ENCODE results near the gene FHAD1.
"Not testable (repeated sequence)": the region's sequence is repeated elsewhere in the genome, so short reads cannot be mapped to it uniquely, and the experiment has no call there.

Gene FHAD1

GRCh38 chr1:15428815-15429435 is 181.9 kb downstream of the FHAD1 start:
- H3K27ac ChIP-seq (ENCODE audit: low read length), result no peak overlapping the region
- no peaks in the 10 kb centered on the region for H3K9me3 ChIP-seq (ENCODE audit: control insufficient read depth, low read depth, low read length)
- H3K27me3 ChIP-seq (ENCODE audit: control insufficient read depth, insufficient read depth, low read length), result no peaks in the 10 kb centered on the region
- H3K36me3 ChIP-seq (ENCODE audit: control insufficient read depth, low read depth, low read length), result no peaks in the 10 kb centered on the region
- H3K9ac ChIP-seq (ENCODE audit: low read length), result no peak overlapping the region
- H3K4me3 ChIP-seq (ENCODE audit: low read length), result no peak overlapping the region
- H3K4me1 ChIP-seq (ENCODE audit: control insufficient read depth, low read depth, low read length), result no peaks in the 10 kb centered on the region

GRCh38 chr1:15429701-15430149 is 182.7 kb downstream of the FHAD1 start:
- Histone ChIP-seq H3K4me1 (ENCODE audit: control insufficient read depth, low read depth, low read length) (no peaks in the 10 kb centered on the region), H3K27ac (ENCODE audit: low read length) (no peak overlapping the region), H3K4me3 (ENCODE audit: low read length) (no peak overlapping the region), H3K27me3 (ENCODE audit: control insufficient read depth, insufficient read depth, low read length) (no peaks in the 10 kb centered on the region), H3K36me3 (ENCODE audit: control insufficient read depth, low read depth, low read length) (no peaks in the 10 kb centered on the region), H3K9me3 (ENCODE audit: control insufficient read depth, low read depth, low read length) (no peaks in the 10 kb centered on the region), H3K9ac (ENCODE audit: low read length) (no peak overlapping the region)

GRCh38 chr1:15430787-15431570 is 184.0 kb downstream of the FHAD1 start:
- no peaks in the 10 kb centered on the region for H3K4me1 ChIP-seq (ENCODE audit: control insufficient read depth, low read depth, low read length)

GRCh38 chr1:15431571-15431948 is 184.5 kb downstream of the FHAD1 start:
- no peak overlapping the region for H3K27ac ChIP-seq (ENCODE audit: low read length)
- H3K36me3 ChIP-seq (ENCODE audit: control insufficient read depth, low read depth, low read length), result no peaks in the 10 kb centered on the region
- H3K9me3 ChIP-seq (ENCODE audit: control insufficient read depth, low read depth, low read length), result no peaks in the 10 kb centered on the region
- H3K4me3 ChIP-seq (ENCODE audit: low read length), result no peak overlapping the region
- H3K4me1 ChIP-seq (ENCODE audit: control insufficient read depth, low read depth, low read length), result no peaks in the 10 kb centered on the region
- H3K9ac ChIP-seq (ENCODE audit: low read length), result no peak overlapping the region
- no peaks in the 10 kb centered on the region for H3K27me3 ChIP-seq (ENCODE audit: control insufficient read depth, insufficient read depth, low read length)

More at GRCh38 chr1:15430787-15431570, 184.0 kb downstream of the FHAD1 start:
- Histone ChIP-seq H3K27ac (ENCODE audit: low read length) (no peak overlapping the region), H3K9me3 (ENCODE audit: control insufficient read depth, low read depth, low read length) (no peaks in the 10 kb centered on the region), H3K9ac (ENCODE audit: low read length) (no peak overlapping the region), H3K4me3 (ENCODE audit: low read length) (no peak overlapping the region), H3K27me3 (ENCODE audit: control insufficient read depth, insufficient read depth, low read length) (no peaks in the 10 kb centered on the region), H3K36me3 (ENCODE audit: control insufficient read depth, low read depth, low read length) (no peaks in the 10 kb centered on the region)

GRCh38 chr1:15432324-15432723 is 185.3 kb downstream of the FHAD1 start:
- H3K27me3 ChIP-seq (ENCODE audit: control insufficient read depth, insufficient read depth, low read length), result no peaks in the 10 kb centered on the region
- no peaks in the 10 kb centered on the region for H3K36me3 ChIP-seq (ENCODE audit: control insufficient read depth, low read depth, low read length)
- no peak overlapping the region for H3K4me3 ChIP-seq (ENCODE audit: low read length)
- no peaks in the 10 kb centered on the region for H3K4me1 ChIP-seq (ENCODE audit: control insufficient read depth, low read depth, low read length)
- no peak overlapping the region for H3K27ac ChIP-seq (ENCODE audit: low read length)
- no peaks in the 10 kb centered on the region for H3K9me3 ChIP-seq (ENCODE audit: control insufficient read depth, low read depth, low read length)
- no peak overlapping the region for H3K9ac ChIP-seq (ENCODE audit: low read length)

GRCh38 chr1:15433471-15433870 is 186.4 kb downstream of the FHAD1 start:
- H3K9me3 ChIP-seq (ENCODE audit: control insufficient read depth, low read depth, low read length), result no peaks in the 10 kb centered on the region
- H3K27me3 ChIP-seq (ENCODE audit: control insufficient read depth, insufficient read depth, low read length), result no peaks in the 10 kb centered on the region
- H3K36me3 ChIP-seq (ENCODE audit: control insufficient read depth, low read depth, low read length), result no peaks in the 10 kb centered on the region
- no peak overlapping the region for H3K27ac ChIP-seq (ENCODE audit: low read length)
- H3K4me3 ChIP-seq (ENCODE audit: low read length), result no peak overlapping the region
- no peak overlapping the region for H3K9ac ChIP-seq (ENCODE audit: low read length)
- no peaks in the 10 kb centered on the region for H3K4me1 ChIP-seq (ENCODE audit: control insufficient read depth, low read depth, low read length)

- not testable (repeated sequence) for H3K36me3 ChIP-seq (ENCODE audit: control insufficient read depth, low read depth, low read length); H3K27ac ChIP-seq (ENCODE audit: low read length); H3K4me1 ChIP-seq (ENCODE audit: control insufficient read depth, low read depth, low read length)
These were observed 187.7 kb downstream of the FHAD1 start for GRCh38 chr1:15434739-15435138.

GRCh38 chr1:15435239-15436077 is 188.4 kb downstream of the FHAD1 start:
- no peak overlapping the region for H3K9ac ChIP-seq (ENCODE audit: low read length)
- H3K4me3 ChIP-seq (ENCODE audit: low read length), result no peak overlapping the region
- no peaks in the 10 kb centered on the region for H3K9me3 ChIP-seq (ENCODE audit: control insufficient read depth, low read depth, low read length)
- no peak overlapping the region for H3K27ac ChIP-seq (ENCODE audit: low read length)
- no peaks in the 10 kb centered on the region for H3K36me3 ChIP-seq (ENCODE audit: control insufficient read depth, low read depth, low read length)
- no peaks in the 10 kb centered on the region for H3K4me1 ChIP-seq (ENCODE audit: control insufficient read depth, low read depth, low read length)
- no peaks in the 10 kb centered on the region for H3K27me3 ChIP-seq (ENCODE audit: control insufficient read depth, insufficient read depth, low read length)

More at GRCh38 chr1:15434739-15435138, 187.7 kb downstream of the FHAD1 start:
- H3K4me3 ChIP-seq (ENCODE audit: low read length); H3K9ac ChIP-seq (ENCODE audit: low read length); H3K9me3 ChIP-seq (ENCODE audit: control insufficient read depth, low read depth, low read length); H3K27me3 ChIP-seq (ENCODE audit: control insufficient read depth, insufficient read depth, low read length): not testable (repeated sequence)

GRCh38 chr1:15436881-15437442 is 189.9 kb downstream of the FHAD1 start:
- no peak overlapping the region for H3K27ac ChIP-seq (ENCODE audit: low read length)
- H3K4me1 ChIP-seq (ENCODE audit: control insufficient read depth, low read depth, low read length), result no peaks in the 10 kb centered on the region
- H3K36me3 ChIP-seq (ENCODE audit: control insufficient read depth, low read depth, low read length), result no peaks in the 10 kb centered on the region
- H3K9ac ChIP-seq (ENCODE audit: low read length), result no peak overlapping the region
- no peaks in the 10 kb centered on the region for H3K9me3 ChIP-seq (ENCODE audit: control insufficient read depth, low read depth, low read length)
- H3K4me3 ChIP-seq (ENCODE audit: low read length), result no peak overlapping the region
- no peaks in the 10 kb centered on the region for H3K27me3 ChIP-seq (ENCODE audit: control insufficient read depth, insufficient read depth, low read length)

GRCh38 chr1:15439325-15439724 is 192.3 kb downstream of the FHAD1 start:
- H3K4me3 ChIP-seq (ENCODE audit: low read length), result no peak overlapping the region
- H3K27me3 ChIP-seq (ENCODE audit: control insufficient read depth, insufficient read depth, low read length), result no peaks in the 10 kb centered on the region
- H3K36me3 ChIP-seq (ENCODE audit: control insufficient read depth, low read depth, low read length), result no peaks in the 10 kb centered on the region
- H3K27ac ChIP-seq (ENCODE audit: low read length), result no peak overlapping the region
- H3K9ac ChIP-seq (ENCODE audit: low read length), result no peak overlapping the region
- no peaks in the 10 kb centered on the region for H3K4me1 ChIP-seq (ENCODE audit: control insufficient read depth, low read depth, low read length)
- no peaks in the 10 kb centered on the region for H3K9me3 ChIP-seq (ENCODE audit: control insufficient read depth, low read depth, low read length)

- Histone ChIP-seq H3K9ac (ENCODE audit: low read length) (no peak overlapping the region), H3K27ac (ENCODE audit: low read length) (no peak overlapping the region), H3K36me3 (ENCODE audit: control insufficient read depth, low read depth, low read length) (no peaks in the 10 kb centered on the region), H3K27me3 (ENCODE audit: control insufficient read depth, insufficient read depth, low read length) (no peaks in the 10 kb centered on the region), H3K9me3 (ENCODE audit: control insufficient read depth, low read depth, low read length) (no peaks in the 10 kb centered on the region), H3K4me1 (ENCODE audit: control insufficient read depth, low read depth, low read length) (no peaks in the 10 kb centered on the region), H3K4me3 (ENCODE audit: low read length) (no peak overlapping the region)
These were observed 193.3 kb downstream of the FHAD1 start for GRCh38 chr1:15440357-15440756.

All from iPS-18a (cell line).